A549 (cell line): Measurements from ENCODE around the gene PRDX5. TPM values are rescaled to one million over a fixed set of nuclear protein-coding genes. Genes with fewer than 3 reads are reported as not detected.

Experiments used
- ATAC-seq, 2 experiments: fragments of 200-7000 bp in 1 of 2; fragments of >200 bp in 1 of 2; cut with Nextera tagmentation in 1 of 2; cut with Tn5 transposase in 1 of 2; 3 replicates each; pipeline versions ENCODE4 v1.8.0 to v1.9.1; 2018 to 2020; ENCODE audit warnings: mild to moderate bottlenecking in 1 of 2, moderate library complexity in 1 of 2
- CTCF ChIA-PET: fragments of 300-600 bp; sonication (Branson Sonifier 250); formaldehyde crosslinking; extraction: SDS; loops from one replicate; lab custom pipeline; 2021; ENCODE audit warnings: antibody characterized with exemption, inconsistent platforms; lab: Yijun Ruan, JAX
- POLR2A ChIA-PET: fragments of 350-600 bp; formaldehyde crosslinking; extraction: SDS; loops from one replicate; lab custom pipeline; 2021; ENCODE audit warnings: antibody characterized with exemption, inconsistent platforms; lab: Yijun Ruan, JAX
- DNase-seq, 2 experiments: peaks; one replicate each; pipeline versions ENCODE4 v3.0.0 to v3.0.0-alpha.2; 2011 to 2016; ENCODE audit warnings: low read depth in 1 of 2, low spot score in 1 of 2
- FAIRE-seq: peaks from 2 replicates; lab custom pipeline; 2011; peaks lifted over from hg19 to GRCh38; lab: Jason Lieb, UNC
- H3K27ac ChIP-seq, 2 experiments: fragments of >200 bp; sonication (Bioruptor Twin); formaldehyde crosslinking; 3 replicates each; pipeline ENCODE4 v1.5.1; 2016 to 2017
- H3K4me1 ChIP-seq: fragments of >200 bp; sonication (Bioruptor Twin); formaldehyde crosslinking; 3 replicates; pipeline ENCODE4 v1.6.1; 2016
- H3K4me2 ChIP-seq: fragments of >200 bp; sonication (Bioruptor Twin); formaldehyde crosslinking; 3 replicates; pipeline ENCODE4 v1.6.1; 2016
- H3K4me3 ChIP-seq: fragments of >200 bp; sonication (Bioruptor Twin); formaldehyde crosslinking; 3 replicates; pipeline ENCODE4 v1.5.1; 2016
- H3K9me3 ChIP-seq: fragments of >200 bp; sonication (Bioruptor Twin); formaldehyde crosslinking; 3 replicates; pipeline ENCODE4 v1.6.1; 2016
- BCL3 ChIP-seq: fragments of >200 bp; sonication (Bioruptor Twin); formaldehyde crosslinking; IDR thresholded peaks from 3 replicates; pipeline ENCODE4 v1.6.1; 2016
- BHLHE40 ChIP-seq: IDR thresholded peaks from 2 replicates; pipeline ENCODE4 v1.6.1; 2012; ENCODE audit warnings: low read depth, low read length, inconsistent platforms
- E2F6 ChIP-seq: IDR thresholded peaks from 2 replicates; pipeline ENCODE4 v1.6.1; 2012; ENCODE audit warnings: low read depth, borderline replicate concordance
- EHMT2 ChIP-seq: fragments of 200-600 bp; sonication (generic); IDR thresholded peaks from 2 replicates; pipeline ENCODE4 v1.6.1; 2016; ENCODE audit warnings: antibody characterized with exemption, low read depth, mild to moderate bottlenecking, moderate library complexity
- FOSL2 ChIP-seq, 2 experiments: fragments of 450-650 bp in 1 of 2; fragments of >200 bp in 1 of 2; sonication (Bioruptor Twin) in 1 of 2; formaldehyde crosslinking; IDR thresholded peaks; 2 replicates each; pipeline versions ENCODE4 v1.5.0 to v1.6.1; 2016 to 2020; ENCODE audit warnings: mild to moderate bottlenecking in 1 of 2, moderate library complexity in 1 of 2
- FOXS1 ChIP-seq: fragments of 250-450 bp; sonication (Bioruptor Pico); IDR thresholded peaks from 2 replicates; pipeline ENCODE4 v1.5.0; 2020; ENCODE audit warnings: mild to moderate bottlenecking, moderate library complexity
- GATA3 ChIP-seq: IDR thresholded peaks from 2 replicates; pipeline ENCODE4 v1.6.1; 2012; ENCODE audit warnings: borderline replicate concordance
- HEYL ChIP-seq: fragments of 250-450 bp; sonication (Bioruptor Pico); IDR thresholded peaks from 2 replicates; pipeline ENCODE4 v1.8.0; 2021; ENCODE audit warnings: mild to moderate bottlenecking, moderate library complexity
- HOXA7 ChIP-seq: fragments of 250-450 bp; sonication (Bioruptor Pico); IDR thresholded peaks from 2 replicates; pipeline ENCODE4 v1.5.0; 2020; ENCODE audit warnings: mild to moderate bottlenecking, moderate library complexity
- HOXB13 ChIP-seq: fragments of 250-450 bp; sonication (Bioruptor Pico); IDR thresholded peaks from 2 replicates; pipeline ENCODE4 v1.5.0; 2020; ENCODE audit warnings: low read depth, mild to moderate bottlenecking, moderate library complexity
- JUN ChIP-seq, 2 experiments: fragments of >200 bp; sonication (Bioruptor Twin); formaldehyde crosslinking; IDR thresholded peaks; 2 replicates in 1 of 2; 3 replicates in 1 of 2; pipeline ENCODE4 v1.6.1; 2016 to 2017
- KDM1A ChIP-seq: fragments of 200-600 bp; sonication (generic); IDR thresholded peaks from 2 replicates; pipeline ENCODE4 v1.6.1; 2016; ENCODE audit warnings: low read depth, mild to moderate bottlenecking
- KDM5A ChIP-seq: fragments of 200-600 bp; sonication (generic); IDR thresholded peaks from 2 replicates; pipeline ENCODE4 v1.6.1; 2016; ENCODE audit warnings: antibody characterized with exemption, mild to moderate bottlenecking
- MAX ChIP-seq: IDR thresholded peaks from 2 replicates; pipeline ENCODE4 v1.6.1; 2012
- NPAS2 ChIP-seq: fragments of 250-450 bp; sonication (Bioruptor Pico); IDR thresholded peaks from 2 replicates; pipeline ENCODE4 v1.8.0; 2022; ENCODE audit warnings: mild to moderate bottlenecking, moderate library complexity, borderline replicate concordance
- NR3C1 ChIP-seq: fragments of >200 bp; sonication (Bioruptor Twin); formaldehyde crosslinking; IDR thresholded peaks from 3 replicates; pipeline ENCODE4 v1.6.1; 2017
- PHF8 ChIP-seq: fragments of 200-600 bp; sonication (generic); IDR thresholded peaks from 2 replicates; pipeline ENCODE4 v1.6.1; 2016; ENCODE audit warnings: low read depth, mild to moderate bottlenecking, antibody characterized with exemption, moderate library complexity, borderline replicate concordance
- POLR2A ChIP-seq: IDR thresholded peaks from 2 replicates; pipeline ENCODE4 v1.6.1; 2012; ENCODE audit warnings: mild to moderate bottlenecking, low read length
- WGBS: methylation state at CpG from one replicate; pipeline ENCODE4 v1.1.6; 2017; ENCODE audit errors: missing lambda C conversion rate; 5-methylcytosine and 5-hydroxymethylcytosine counted together
- polyA plus RNA-seq, 4 experiments: library from polyadenylated mRNA; depleted of rRNA in 3 of 4; stranded (reverse); fragments of >200 nt; fragmentation: RNase III in 1 of 4; extraction: RNeasy Plus Mini Kit Qiagen cat#74134 plus additional on column Dnase treatment in 1 of 4; gene quantifications; 2 replicates in 3 of 4; 3 replicates in 1 of 4; pipeline ENCODE4 v1.2.3, GENCODE V29; 2011 to 2017

The PRDX5 gene
- polyA plus RNA-seq, 2 of the 4 experiments (the other 2 are of a cell fraction) = 377 to 491 TPM

GRCh38 chr11:64358536-64358906 lies 40.6 kb downstream of the PRDX5 start:
- ChIA-PET CTCF (interaction anchor here (0.6 to 33.9 kb wide), 8 partner anchors 9 to 306 kb away, joined by 3 to 996 read pairs (median 7); partner anchors contain the start of genes CATSPERZ, CCDC88B, ESRRA and PRDX5), POLR2A (interaction anchor here (4.6 kb wide), 1 partner anchor 41 kb away, joined by 50 read pairs; the partner anchor contains the start of genes PRDX5 and TRMT112)
- ATAC-seq (peak; percentile 23 to 41), DNase-seq (no peak), FAIRE-seq (no peak)
- Histone ChIP-seq H3K4me2 (peak overlapping the region; percentile 87), H3K27ac (peak overlapping the region; percentile 86 to 98), H3K9me3 (no peaks in the 10 kb centered on the region), H3K4me1 (peaks cover 50% of the 10 kb centered on the region), H3K4me3 (peak overlapping the region; percentile 73)
- TF ChIP-seq HOXB13 (CRISPR knock-in tag) = no peak
- TF ChIP-seq HEYL (CRISPR knock-in tag) = no peak
- TF ChIP-seq NR3C1 = no peak
- no peak for TF ChIP-seq EHMT2
- 7% methylated on average over 3 of the region's 7 CpGs for WGBS

GRCh38 chr11:64358907-64359711 lies 41.2 kb downstream of the PRDX5 start, which contains the start of gene RPS6KA4:
RPS6KA4 (plus strand) TSS chr11:64359162; CDS start chr11:64359236, 74 bp downstream.
- CTCF ChIA-PET = interaction anchor here (0.9 to 33.9 kb wide), 8 partner anchors 10 to 308 kb away, joined by 3 to 996 read pairs (median 4); partner anchors contain the start of genes CATSPERZ, CCDC88B, ESRRA and PRDX5
- peaks cover 50% of the 10 kb centered on the region for H3K4me1 ChIP-seq
- H3K9me3 ChIP-seq = no peaks in the 10 kb centered on the region
- peak within 1 kb of the TSS; percentile 86 to 98 for H3K27ac ChIP-seq
- DNase-seq (peak; percentile 47 to 71), FAIRE-seq (no peak), ATAC-seq (peak; percentile 70 to 80)
- H3K4me3 ChIP-seq = peak within 1 kb of the TSS; percentile 73
- WGBS = under 1% methylated on average over 17 of the region's 70 CpGs
- peak within 1 kb of the TSS; percentile 87 for H3K4me2 ChIP-seq
- POLR2A ChIA-PET = interaction anchor here (0.7 to 4.6 kb wide), 3 partner anchors 27 to 41 kb away, joined by 3 to 50 read pairs (median 5); partner anchors contain the start of genes PRDX5 and TRMT112
- TF ChIP-seq FOSL2 (IDR thresholded peaks at IDR 0.05) (no peak), FOSL2 (CRISPR knock-in tag; IDR thresholded peaks at IDR 0.05) (peak; percentile 63), KDM1A (peak; percentile 26; the same call in 1 of the 2 replicates), POLR2A (peak; percentile 64), FOXS1 (CRISPR knock-in tag) (no peak), MAX (peak; percentile 64), E2F6 (peak; percentile 52), JUN (IDR thresholded peaks at IDR 0.05) (peak in 1 of 2 experiments; percentile 64; a peak in 2 of 5 replicates), PHF8 (peak; percentile 69; the same call in 1 of the 2 replicates), NPAS2 (CRISPR knock-in tag) (peak; percentile 41; the same call in 1 of the 2 replicates), BCL3 (peak; percentile 60; the same call in 2 of the 3 replicates), HOXA7 (CRISPR knock-in tag) (no peak), GATA3 (0 out of 2 replicates have a peak, but pooled peaks have one; percentile 9), KDM5A (no peak), BHLHE40 (0 out of 2 replicates have a peak, but pooled peaks have one; percentile 25)
